Ishikawa (cell line): ENCODE data around the gene GABRA5.

Experiments used
- CEBPB ChIP-seq: IDR thresholded peaks from 2 replicates; pipeline ENCODE4 v1.6.1; 2012
- CREB1 ChIP-seq: IDR thresholded peaks from 2 replicates; pipeline ENCODE4 v1.6.1; 2012; ENCODE audit warnings: low read depth
- EGR1 ChIP-seq: IDR thresholded peaks from 2 replicates; pipeline ENCODE4 v1.6.1; 2012
- EP300 ChIP-seq: IDR thresholded peaks from 2 replicates; pipeline ENCODE4 v1.6.1; 2012; ENCODE audit warnings: borderline replicate concordance
- FOXM1 ChIP-seq: IDR thresholded peaks from 2 replicates; pipeline ENCODE4 v1.6.1; 2012; ENCODE audit warnings: low read depth, borderline replicate concordance
- NFIC ChIP-seq: IDR thresholded peaks from 2 replicates; pipeline ENCODE4 v1.6.1; 2012
- RAD21 ChIP-seq: IDR thresholded peaks from 2 replicates; pipeline ENCODE4 v1.6.1; 2012; ENCODE audit warnings: low read depth
- TAF1 ChIP-seq: IDR thresholded peaks from 2 replicates; pipeline ENCODE4 v1.6.1; 2012; ENCODE audit warnings: low read depth, mild to moderate bottlenecking
- TCF12 ChIP-seq: IDR thresholded peaks from 2 replicates; pipeline ENCODE4 v1.6.1; 2012; ENCODE audit warnings: low read depth
- TEAD4 ChIP-seq: IDR thresholded peaks from 2 replicates; pipeline ENCODE4 v1.6.1; 2012
- YY1 ChIP-seq: IDR thresholded peaks from 2 replicates; pipeline ENCODE4 v1.6.1; 2012; ENCODE audit warnings: low read depth
- ZBTB7A ChIP-seq: IDR thresholded peaks from 2 replicates; pipeline ENCODE4 v1.6.1; 2012; ENCODE audit warnings: low read depth
- TF ChIP-seq, protein P1 (sequence below): IDR thresholded peaks from 2 replicates; pipeline ENCODE4 v1.6.1; 2012; ENCODE audit warnings: low read depth, mild to moderate bottlenecking
- TF ChIP-seq, protein P2 (sequence below): IDR thresholded peaks from 2 replicates; pipeline ENCODE4 v1.6.1; 2012
- TF ChIP-seq, protein P3 (sequence below): IDR thresholded peaks from 2 replicates; pipeline ENCODE4 v1.6.1; 2012

Gene GABRA5

DNA sequence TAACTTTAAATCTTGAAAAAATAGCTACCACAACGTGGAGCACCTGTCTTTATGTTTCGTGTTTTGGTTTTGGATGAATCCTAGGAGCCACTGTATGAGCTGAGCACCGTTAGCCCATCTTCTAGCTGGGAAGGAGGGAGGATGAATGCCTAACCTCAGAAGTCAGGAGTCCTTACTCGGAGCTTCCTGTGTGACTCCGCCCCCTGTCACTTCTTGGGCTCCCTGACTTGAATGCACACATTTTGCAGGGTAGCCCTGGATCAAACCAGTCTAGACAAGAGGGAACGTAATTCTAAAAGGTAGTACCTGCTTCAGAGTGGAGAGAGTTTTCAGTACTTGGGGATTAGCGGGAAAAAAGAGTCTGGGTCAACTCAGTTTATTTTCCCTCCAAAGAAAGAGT lies 5.3 kb downstream of the GABRA5 start:
- TF ChIP-seq ZBTB7A (no peak), NFIC (no peak), CEBPB (no peak), RAD21 (no peak), YY1 (no peak), EP300 (no peak), TCF12 (no peak), TEAD4 (no peak), FOXM1 (no peak), TAF1 (no peak), EGR1 (no peak)
- TF ChIP-seq, protein P1, sequence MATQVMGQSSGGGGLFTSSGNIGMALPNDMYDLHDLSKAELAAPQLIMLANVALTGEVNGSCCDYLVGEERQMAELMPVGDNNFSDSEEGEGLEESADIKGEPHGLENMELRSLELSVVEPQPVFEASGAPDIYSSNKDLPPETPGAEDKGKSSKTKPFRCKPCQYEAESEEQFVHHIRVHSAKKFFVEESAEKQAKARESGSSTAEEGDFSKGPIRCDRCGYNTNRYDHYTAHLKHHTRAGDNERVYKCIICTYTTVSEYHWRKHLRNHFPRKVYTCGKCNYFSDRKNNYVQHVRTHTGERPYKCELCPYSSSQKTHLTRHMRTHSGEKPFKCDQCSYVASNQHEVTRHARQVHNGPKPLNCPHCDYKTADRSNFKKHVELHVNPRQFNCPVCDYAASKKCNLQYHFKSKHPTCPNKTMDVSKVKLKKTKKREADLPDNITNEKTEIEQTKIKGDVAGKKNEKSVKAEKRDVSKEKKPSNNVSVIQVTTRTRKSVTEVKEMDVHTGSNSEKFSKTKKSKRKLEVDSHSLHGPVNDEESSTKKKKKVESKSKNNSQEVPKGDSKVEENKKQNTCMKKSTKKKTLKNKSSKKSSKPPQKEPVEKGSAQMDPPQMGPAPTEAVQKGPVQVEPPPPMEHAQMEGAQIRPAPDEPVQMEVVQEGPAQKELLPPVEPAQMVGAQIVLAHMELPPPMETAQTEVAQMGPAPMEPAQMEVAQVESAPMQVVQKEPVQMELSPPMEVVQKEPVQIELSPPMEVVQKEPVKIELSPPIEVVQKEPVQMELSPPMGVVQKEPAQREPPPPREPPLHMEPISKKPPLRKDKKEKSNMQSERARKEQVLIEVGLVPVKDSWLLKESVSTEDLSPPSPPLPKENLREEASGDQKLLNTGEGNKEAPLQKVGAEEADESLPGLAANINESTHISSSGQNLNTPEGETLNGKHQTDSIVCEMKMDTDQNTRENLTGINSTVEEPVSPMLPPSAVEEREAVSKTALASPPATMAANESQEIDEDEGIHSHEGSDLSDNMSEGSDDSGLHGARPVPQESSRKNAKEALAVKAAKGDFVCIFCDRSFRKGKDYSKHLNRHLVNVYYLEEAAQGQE, result no peak
- TF ChIP-seq, protein P2, sequence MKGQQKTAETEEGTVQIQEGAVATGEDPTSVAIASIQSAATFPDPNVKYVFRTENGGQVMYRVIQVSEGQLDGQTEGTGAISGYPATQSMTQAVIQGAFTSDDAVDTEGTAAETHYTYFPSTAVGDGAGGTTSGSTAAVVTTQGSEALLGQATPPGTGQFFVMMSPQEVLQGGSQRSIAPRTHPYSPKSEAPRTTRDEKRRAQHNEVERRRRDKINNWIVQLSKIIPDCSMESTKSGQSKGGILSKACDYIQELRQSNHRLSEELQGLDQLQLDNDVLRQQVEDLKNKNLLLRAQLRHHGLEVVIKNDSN, result no peak
- TF ChIP-seq, protein P3, sequence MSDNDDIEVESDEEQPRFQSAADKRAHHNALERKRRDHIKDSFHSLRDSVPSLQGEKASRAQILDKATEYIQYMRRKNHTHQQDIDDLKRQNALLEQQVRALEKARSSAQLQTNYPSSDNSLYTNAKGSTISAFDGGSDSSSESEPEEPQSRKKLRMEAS, result no peak

DNA sequence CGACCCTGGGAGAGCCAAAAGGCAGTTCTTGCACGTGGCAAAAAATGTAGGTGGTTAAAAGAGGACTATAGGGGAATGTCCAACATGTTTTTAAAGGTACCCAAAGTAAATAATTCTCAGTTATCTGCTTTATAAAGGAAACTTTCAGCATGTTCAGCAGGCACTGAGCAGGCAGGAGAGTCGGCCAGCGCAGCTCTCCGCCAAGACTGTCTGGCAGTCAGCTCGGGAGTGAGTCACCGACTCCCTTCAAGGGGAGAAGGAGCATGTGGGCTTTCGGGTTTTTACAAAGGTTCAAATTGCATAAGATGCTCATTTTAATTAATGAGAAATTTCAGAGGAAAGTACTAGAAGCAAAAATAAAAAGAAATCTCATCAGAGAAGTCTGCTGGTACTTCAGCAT lies 7.0 kb downstream of the GABRA5 start:
- TF ChIP-seq YY1 (no peak), CEBPB (no peak), TEAD4 (no peak), TAF1 (no peak), FOXM1 (no peak), CREB1 (no peak), EGR1 (no peak), RAD21 (no peak), ZBTB7A (no peak), NFIC (no peak), EP300 (no peak), TCF12 (no peak)
- TF ChIP-seq, protein P3, result no peak
- TF ChIP-seq, protein P1, result no peak
- TF ChIP-seq, protein P2, result no peak

DNA sequence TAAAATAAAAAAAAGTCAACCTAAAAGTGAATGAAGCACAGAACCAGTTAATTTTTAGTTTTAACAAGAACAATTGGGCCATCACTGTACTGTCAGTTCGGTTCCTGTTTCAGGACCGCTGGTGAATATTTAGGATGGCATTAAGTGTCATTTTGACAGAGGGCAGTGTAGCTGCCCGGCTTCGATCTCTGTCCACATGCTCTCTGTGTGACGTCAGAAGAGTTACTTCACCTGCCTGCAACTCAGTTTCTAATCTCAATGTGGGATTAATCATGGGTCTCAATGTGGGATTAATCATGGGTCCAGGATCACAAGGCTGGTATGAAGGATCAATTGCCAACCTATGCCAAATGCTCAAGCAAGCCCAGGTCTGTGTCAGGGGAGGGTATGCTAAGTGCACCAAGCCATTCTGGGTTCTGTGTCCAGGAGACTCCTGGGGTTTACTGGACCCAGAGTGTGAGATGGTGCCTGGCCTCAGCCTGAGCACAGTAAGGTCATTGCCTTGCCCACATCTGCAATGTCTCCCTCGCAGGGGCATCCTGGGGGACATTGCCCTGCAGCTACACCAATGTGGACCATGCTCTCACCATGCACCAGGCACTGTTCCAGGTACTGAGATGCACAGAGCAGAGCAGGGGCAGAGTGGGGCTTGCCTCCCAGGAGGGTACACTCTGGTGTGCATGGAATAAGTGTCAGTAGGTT lies 8.1 kb downstream of the GABRA5 start:
- TF ChIP-seq FOXM1, result no peak
- TF ChIP-seq, protein P1, result no peak
- TF ChIP-seq CREB1, result no peak
- TF ChIP-seq EGR1, result no peak
- TF ChIP-seq YY1, result no peak
- TF ChIP-seq, protein P3, result no peak
- no peak for TF ChIP-seq CEBPB
- TF ChIP-seq TAF1, result no peak
- no peak for TF ChIP-seq NFIC
- TF ChIP-seq, protein P2, result no peak
- TF ChIP-seq ZBTB7A, result no peak
- TF ChIP-seq TCF12, result no peak
- no peak for TF ChIP-seq EP300
- no peak for TF ChIP-seq TEAD4
- no peak for TF ChIP-seq RAD21
